GM12878 (cell line): Measurements from ENCODE around the gene MEAK7. TPM values are rescaled to one million over a fixed set of nuclear protein-coding genes. Genes with fewer than 3 reads are reported as not detected.

Source experiments
- ATF3 ChIP-seq: IDR thresholded peaks from 2 replicates; pipeline ENCODE4 v1.6.1; 2011; ENCODE audit warnings: low read depth, mild to moderate bottlenecking, low read length, moderate library complexity, borderline replicate concordance; ENCODE audit errors: extremely low read depth
- BACH1 ChIP-seq: fragments of 450-650 bp; IDR thresholded peaks from 2 replicates; pipeline ENCODE4 v1.6.1; 2017; ENCODE audit warnings: mild to moderate bottlenecking, borderline replicate concordance
- BCL3 ChIP-seq: IDR thresholded peaks from 2 replicates; pipeline ENCODE4 v1.6.1; 2011; ENCODE audit warnings: borderline replicate concordance, low read depth, mild to moderate bottlenecking, moderate library complexity, low read length; ENCODE audit not compliant: insufficient read depth, poor library complexity, severe bottlenecking
- BHLHE40 ChIP-seq, 2 experiments: fragments of 450-650 bp in 1 of 2; IDR thresholded peaks; 2 replicates each; pipeline ENCODE4 v1.6.1; 2011 to 2017; ENCODE audit warnings: low read depth in 2 of 2, borderline replicate concordance in 1 of 2, improper control_type of control experiment in 1 of 2, low read length in 1 of 2, mild to moderate bottlenecking in 1 of 2
- CTCF ChIP-seq, 3 experiments: IDR thresholded peaks in 2 of 3; conservative IDR thresholded peaks in 1 of 3; 2 replicates each; pipeline ENCODE4 v1.5.1; 2011; ENCODE audit warnings: low read depth in 3 of 3, low read length in 3 of 3, mild to moderate bottlenecking in 3 of 3, control low read depth in 2 of 3, moderate library complexity in 2 of 3, inconsistent platforms in 1 of 3, mixed read lengths in 1 of 3; ENCODE audit not compliant: control insufficient read depth in 2 of 3, insufficient read depth in 1 of 3; ENCODE audit errors: extremely low read depth in 1 of 3
- E2F4 ChIP-seq: IDR thresholded peaks from 2 replicates; pipeline ENCODE4 v1.6.1; 2012; ENCODE audit warnings: low read depth, low read length, improper control_type of control experiment
- ETV6 ChIP-seq, 2 experiments: fragments of 450-650 bp in 1 of 2; IDR thresholded peaks in 1 of 2; conservative IDR thresholded peaks in 1 of 2; 2 replicates each; pipeline ENCODE4 v1.6.1; 2014; ENCODE audit warnings: antibody characterized with exemption in 1 of 2, borderline replicate concordance in 1 of 2, low read depth in 1 of 2, mild to moderate bottlenecking in 1 of 2, moderate library complexity in 1 of 2
- HDAC6 ChIP-seq: fragments of 200-600 bp; sonication (generic); IDR thresholded peaks from one replicate; pipeline ENCODE4 v1.8.0; 2017; ENCODE audit warnings: antibody characterized with exemption; ENCODE audit not compliant: unreplicated experiment
- HSF1 ChIP-seq: fragments of 150-350 bp; IDR thresholded peaks from 2 replicates; pipeline ENCODE4 v1.6.1; 2014; ENCODE audit warnings: mild to moderate bottlenecking, low read depth, low read length
- JUNB ChIP-seq: IDR thresholded peaks from 2 replicates; pipeline ENCODE4 v1.6.1; 2016; ENCODE audit warnings: antibody characterized with exemption, mild to moderate bottlenecking
- KAT2A ChIP-seq: conservative IDR thresholded peaks from 2 replicates; pipeline ENCODE4 v1.6.1; 2011; ENCODE audit warnings: low read depth, low read length; ENCODE audit not compliant: control insufficient read depth
- LARP7 ChIP-seq: fragments of 450-650 bp; IDR thresholded peaks from 2 replicates; pipeline ENCODE4 v1.6.1; 2017; ENCODE audit warnings: mild to moderate bottlenecking
- MLLT1 ChIP-seq: fragments of 450-650 bp; IDR thresholded peaks from 2 replicates; pipeline ENCODE4 v1.6.1; 2016; ENCODE audit warnings: mild to moderate bottlenecking
- NFYB ChIP-seq: IDR thresholded peaks from 2 replicates; pipeline ENCODE4 v1.6.1; 2011; ENCODE audit warnings: low read depth, mild to moderate bottlenecking, low read length, improper control_type of control experiment, moderate library complexity; ENCODE audit not compliant: insufficient read depth
- NR2C1 ChIP-seq: fragments of 450-650 bp; IDR thresholded peaks from 2 replicates; pipeline ENCODE4 v1.6.1; 2017; ENCODE audit warnings: antibody characterized with exemption, mild to moderate bottlenecking, moderate library complexity
- NR2C2 ChIP-seq: IDR thresholded peaks from 2 replicates; pipeline ENCODE4 v1.6.1; 2011; ENCODE audit warnings: borderline replicate concordance, low read depth; ENCODE audit not compliant: control insufficient read depth, insufficient read length
- NRF1 ChIP-seq: conservative IDR thresholded peaks from 2 replicates; pipeline ENCODE4 v1.6.1; 2011; ENCODE audit warnings: mild to moderate bottlenecking, low read depth, low read length, improper control_type of control experiment
- RAD51 ChIP-seq: fragments of 450-650 bp; IDR thresholded peaks from 2 replicates; pipeline ENCODE4 v1.6.1; 2016; ENCODE audit warnings: moderate library complexity, mild to moderate bottlenecking, inconsistent platforms
- SREBF1 ChIP-seq: IDR thresholded peaks from 2 replicates; pipeline ENCODE4 v1.6.1; 2012; ENCODE audit warnings: mild to moderate bottlenecking, low read length
- TCF7 ChIP-seq: IDR thresholded peaks from 2 replicates; pipeline ENCODE4 v1.6.1; 2014; ENCODE audit warnings: antibody characterized with exemption, borderline replicate concordance
- polyA plus RNA-seq, 11 experiments: library from polyadenylated mRNA; depleted of rRNA in 4 of 11; unstranded in 6 of 11; stranded (reverse) in 5 of 11; fragments of >200 nt; fragmentation: Nextera tagmentation in 4 of 11; fragmentation: Illumina TruSeq in 1 of 11; extraction: Ambion mirVana in 4 of 11; extraction: Trizol in 1 of 11; gene quantifications; 1 replicate in 1 of 11; 2 replicates in 10 of 11; pipeline versions ENCODE4 v1.2.1 to v1.2.3, GENCODE V29; 2011 to 2016; ENCODE audit warnings: inconsistent platforms in 2 of 11, missing spikeins in 2 of 11, low read depth in 1 of 11
- total RNA-seq, 4 experiments: library from RNA; depleted of rRNA in 3 of 4; stranded (reverse); fragments of >200 nt in 3 of 4; fragmentation: Illumina TruSeq in 1 of 4; extraction: Trizol in 1 of 4; gene quantifications; 2 replicates each; pipeline versions ENCODE4 v1.2.1 to v1.2.3, GENCODE V29; 2013 to 2021

The MEAK7 gene
- total and polyA plus RNA-seq, 10 of the 15 experiments (the other 5 are each of a cell fraction or from before 2014, with no cell fraction given) = 1.4 to 11.9 (median 6.4) TPM

GRCh38 chr16:84507011-84507982 lies 2.8 kb upstream of the MEAK7 start (continued):
- TF ChIP-seq NR2C1 (no peak), NRF1 (no peak), RAD51 (no peak), BCL3 (no peak), NFYB (no peak), ATF3 (no peak), BHLHE40 (IDR thresholded peaks at IDR 0.05; ENCODE audit: borderline replicate concordance in 1 of 2, low read depth in 2 of 2, low read length in 1 of 2) (0 out of 4 replicates have a peak, but pooled peaks of 1 of the 2 experiments have one; percentile 9), LARP7 (no peak), ETV6 (conservative IDR thresholded peaks at IDR 0.05 in 1 of 2, IDR thresholded peaks at IDR 0.05 in 1 of 2; ENCODE audit: borderline replicate concordance in 1 of 2, low read depth in 1 of 2) (peak in 1 of 2 experiments; percentile 67; a peak in 1 of 4 replicates), E2F4 (no peak), KAT2A (no peak), JUNB (peak; percentile 42), NR2C2 (no peak), CTCF (IDR thresholded peaks at IDR 0.05 in 2 of 3, conservative IDR thresholded peaks at IDR 0.05 in 1 of 3; ENCODE audit: control insufficient read depth in 2 of 3, extremely low read depth in 1 of 3, insufficient read depth in 1 of 3, low read depth in 3 of 3, low read length in 3 of 3) (no peak), HSF1 (no peak), TCF7 (no peak), BACH1 (no peak), MLLT1 (no peak), HDAC6 (no peak), SREBF1 (no peak)
